A549 (cell line): ENCODE results near the gene CMTM4. TPM values are rescaled to one million over a fixed set of nuclear protein-coding genes. Genes with fewer than 3 reads are reported as not detected.

Experiments used
- ATAC-seq, 2 experiments: fragments of 200-7000 bp in 1 of 2; fragments of >200 bp in 1 of 2; cut with Nextera tagmentation in 1 of 2; cut with Tn5 transposase in 1 of 2; 3 replicates each; pipeline versions ENCODE4 v1.8.0 to v1.9.1; 2018 to 2020; ENCODE audit warnings: mild to moderate bottlenecking in 1 of 2, moderate library complexity in 1 of 2
- CTCF ChIA-PET: fragments of 300-600 bp; sonication (Branson Sonifier 250); formaldehyde crosslinking; extraction: SDS; loops from one replicate; lab custom pipeline; 2021; ENCODE audit warnings: antibody characterized with exemption, inconsistent platforms; lab: Yijun Ruan, JAX
- POLR2A ChIA-PET: fragments of 350-600 bp; formaldehyde crosslinking; extraction: SDS; loops from one replicate; lab custom pipeline; 2021; ENCODE audit warnings: antibody characterized with exemption, inconsistent platforms; lab: Yijun Ruan, JAX
- DNase-seq, 2 experiments: peaks; one replicate each; pipeline versions ENCODE4 v3.0.0 to v3.0.0-alpha.2; 2011 to 2016; ENCODE audit warnings: low read depth in 1 of 2, low spot score in 1 of 2
- FAIRE-seq: peaks from 2 replicates; lab custom pipeline; 2011; peaks lifted over from hg19 to GRCh38; lab: Jason Lieb, UNC
- H3K27ac ChIP-seq, 2 experiments: fragments of >200 bp; sonication (Bioruptor Twin); formaldehyde crosslinking; 3 replicates each; pipeline ENCODE4 v1.5.1; 2016 to 2017
- H3K4me1 ChIP-seq: fragments of >200 bp; sonication (Bioruptor Twin); formaldehyde crosslinking; 3 replicates; pipeline ENCODE4 v1.6.1; 2016
- H3K4me2 ChIP-seq: fragments of >200 bp; sonication (Bioruptor Twin); formaldehyde crosslinking; 3 replicates; pipeline ENCODE4 v1.6.1; 2016
- H3K4me3 ChIP-seq: fragments of >200 bp; sonication (Bioruptor Twin); formaldehyde crosslinking; 3 replicates; pipeline ENCODE4 v1.5.1; 2016
- H3K9me3 ChIP-seq: fragments of >200 bp; sonication (Bioruptor Twin); formaldehyde crosslinking; 3 replicates; pipeline ENCODE4 v1.6.1; 2016
- EP300 ChIP-seq, 2 experiments: fragments of >200 bp; sonication (Bioruptor Twin); formaldehyde crosslinking; IDR thresholded peaks; 2 replicates in 1 of 2; 3 replicates in 1 of 2; pipeline ENCODE4 v1.6.1; 2016 to 2017
- TP53 ChIP-seq: fragments of 250-450 bp; sonication (Bioruptor Pico); IDR thresholded peaks from 2 replicates; pipeline ENCODE4 v1.5.0; 2021; ENCODE audit warnings: mild to moderate bottlenecking, moderate library complexity
- WGBS: methylation state at CpG from one replicate; pipeline ENCODE4 v1.1.6; 2017; ENCODE audit errors: missing lambda C conversion rate; 5-methylcytosine and 5-hydroxymethylcytosine counted together
- polyA plus RNA-seq, 4 experiments: library from polyadenylated mRNA; depleted of rRNA in 3 of 4; stranded (reverse); fragments of >200 nt; fragmentation: RNase III in 1 of 4; extraction: RNeasy Plus Mini Kit Qiagen cat#74134 plus additional on column Dnase treatment in 1 of 4; gene quantifications; 2 replicates in 3 of 4; 3 replicates in 1 of 4; pipeline ENCODE4 v1.2.3, GENCODE V29; 2011 to 2017
- small RNA-seq, 6 experiments: library from RNA; depleted of rRNA; stranded (forward); fragments of <200 nt; gene quantifications; one replicate each; pipeline ENCODE3, GENCODE V24; 2012

Gene CMTM4
- polyA plus RNA-seq, 2 of the 4 experiments (the other 2 are of a cell fraction) = 24.8 to 58.6 TPM

GRCh38 chr16:66566051-66566901 lies 130.3 kb downstream of the CMTM4 start, which contains the start of gene CMTM1:
Gene CMTM1 (plus strand): TSS chr16:66566439. CDS start chr16:66566514, 75 bp downstream.
- Histone ChIP-seq H3K27ac (no peak within 1 kb of the TSS), H3K4me3 (no peak within 1 kb of the TSS), H3K4me1 (peaks cover 26% of the 10 kb centered on the region), H3K9me3 (no peaks in the 10 kb centered on the region), H3K4me2 (no peak within 1 kb of the TSS)
- ChIA-PET CTCF (interaction anchor here (0.9 to 4.8 kb wide), 3 partner anchors 16 to 96 kb away, joined by 3 to 34 read pairs (median 26); partner anchors contain the start of genes CKLF and TK2), POLR2A (no interaction called here)
- no peak for ATAC-seq
- WGBS = 95% methylated on average over 53 of the region's 54 CpGs
- TF ChIP-seq EP300 (IDR thresholded peaks at IDR 0.05) (no peak), TP53 (CRISPR knock-in tag) (no peak)
- DNase-seq = no peak
- no peak for FAIRE-seq

Small RNAs within 50 kb of the gene (small RNA-seq; reads per million reads assigned to genes)
- gene CKLF-CMTM1 = 0 reads per million in 6 experiments

Other genes starting within 250 kb of the CMTM4 start
- 29.5 and 36.3 TPM in 2 replicates for gene TK2, start 146.6 kb downstream of the CMTM4 start, polyA plus RNA-seq (2011; rRNA removed)
- 13.5 to 16.2 TPM (median 13.9 TPM) in 3 replicates for gene TK2, start 146.6 kb downstream of the CMTM4 start, polyA plus RNA-seq (2017; fragmentation: RNase III; extraction: RNeasy Plus Mini Kit Qiagen cat#74134 plus additional on column Dnase treatment)
- 85.1 and 96.5 TPM in 2 replicates for gene CKLF, start 144.2 kb downstream of the CMTM4 start, polyA plus RNA-seq (2011; rRNA removed)
- gene CKLF, start 144.2 kb downstream of the CMTM4 start, polyA plus RNA-seq (2017; fragmentation: RNase III; extraction: RNeasy Plus Mini Kit Qiagen cat#74134 plus additional on column Dnase treatment) = 72.8 to 104 TPM (median 87.0 TPM) in 3 replicates
- gene CMTM1, start 130.3 kb downstream of the CMTM4 start, polyA plus RNA-seq (2011; rRNA removed) = 1.1 and 1.3 TPM in 2 replicates
- 1.5 to 2.1 TPM (median 1.9 TPM) in 3 replicates for gene CMTM1, start 130.3 kb downstream of the CMTM4 start, polyA plus RNA-seq (2017; fragmentation: RNase III; extraction: RNeasy Plus Mini Kit Qiagen cat#74134 plus additional on column Dnase treatment)
- 0.09 TPM in 1 of 2 replicates, not detected in the other for gene CMTM2, start 117.3 kb downstream of the CMTM4 start, polyA plus RNA-seq (2011; rRNA removed)
- gene CMTM2, start 117.3 kb downstream of the CMTM4 start, polyA plus RNA-seq (2017; fragmentation: RNase III; extraction: RNeasy Plus Mini Kit Qiagen cat#74134 plus additional on column Dnase treatment) = 0.09 to 0.15 TPM in 2 of 3 replicates, not detected in the other
- gene CMTM3, start 92.0 kb downstream of the CMTM4 start, polyA plus RNA-seq (2011; rRNA removed) = 33.9 and 36.1 TPM in 2 replicates
- 36.0 to 45.9 TPM (median 37.2 TPM) in 3 replicates for gene CMTM3, start 92.0 kb downstream of the CMTM4 start, polyA plus RNA-seq (2017; fragmentation: RNase III; extraction: RNeasy Plus Mini Kit Qiagen cat#74134 plus additional on column Dnase treatment)
- gene DYNC1LI2, start 54.9 kb upstream of the CMTM4 start, polyA plus RNA-seq (2011; rRNA removed) = 112 and 128 TPM in 2 replicates
- gene DYNC1LI2, start 54.9 kb upstream of the CMTM4 start, polyA plus RNA-seq (2017; fragmentation: RNase III; extraction: RNeasy Plus Mini Kit Qiagen cat#74134 plus additional on column Dnase treatment) = 93.5 to 107 TPM (median 96.5 TPM) in 3 replicates
- 0.07 and 0.18 TPM in 2 replicates for gene TERB1, start 104.8 kb upstream of the CMTM4 start, polyA plus RNA-seq (2011; rRNA removed)
- 0.12 to 0.18 TPM (median 0.17 TPM) in 3 replicates for gene TERB1, start 104.8 kb upstream of the CMTM4 start, polyA plus RNA-seq (2017; fragmentation: RNase III; extraction: RNeasy Plus Mini Kit Qiagen cat#74134 plus additional on column Dnase treatment)
- gene NAE1, start 134.2 kb upstream of the CMTM4 start, polyA plus RNA-seq (2011; rRNA removed) = 89.8 and 132 TPM in 2 replicates
- gene NAE1, start 134.2 kb upstream of the CMTM4 start, polyA plus RNA-seq (2017; fragmentation: RNase III; extraction: RNeasy Plus Mini Kit Qiagen cat#74134 plus additional on column Dnase treatment) = 90.0 to 96.2 TPM (median 94.9 TPM) in 3 replicates
- not detected in 2 replicates for gene CA7, start 147.7 kb upstream of the CMTM4 start, polyA plus RNA-seq (2011; rRNA removed)
- not detected in 3 replicates for gene CA7, start 147.7 kb upstream of the CMTM4 start, polyA plus RNA-seq (2017; fragmentation: RNase III; extraction: RNeasy Plus Mini Kit Qiagen cat#74134 plus additional on column Dnase treatment)
- gene PDP2, start 183.8 kb upstream of the CMTM4 start, polyA plus RNA-seq (2011; rRNA removed) = 10.0 and 10.7 TPM in 2 replicates
- gene PDP2, start 183.8 kb upstream of the CMTM4 start, polyA plus RNA-seq (2017; fragmentation: RNase III; extraction: RNeasy Plus Mini Kit Qiagen cat#74134 plus additional on column Dnase treatment) = 7.7 to 10.5 TPM (median 8.7 TPM) in 3 replicates
- gene CDH16, start 222.1 kb upstream of the CMTM4 start, polyA plus RNA-seq (2011; rRNA removed) = 0.18 and 0.37 TPM in 2 replicates
- gene CDH16, start 222.1 kb upstream of the CMTM4 start, polyA plus RNA-seq (2017; fragmentation: RNase III; extraction: RNeasy Plus Mini Kit Qiagen cat#74134 plus additional on column Dnase treatment) = 0.24 to 0.25 TPM (median 0.25 TPM) in 3 replicates
- gene RRAD, start 228.8 kb upstream of the CMTM4 start, polyA plus RNA-seq (2011; rRNA removed) = 0.46 and 0.75 TPM in 2 replicates
- gene RRAD, start 228.8 kb upstream of the CMTM4 start, polyA plus RNA-seq (2017; fragmentation: RNase III; extraction: RNeasy Plus Mini Kit Qiagen cat#74134 plus additional on column Dnase treatment) = 2.2 to 4.7 TPM (median 3.4 TPM) in 3 replicates
- 140 and 168 TPM in 2 replicates for gene CIAO2B, start 237.7 kb upstream of the CMTM4 start, polyA plus RNA-seq (2011; rRNA removed)
- 134 to 148 TPM (median 144 TPM) in 3 replicates for gene CIAO2B, start 237.7 kb upstream of the CMTM4 start, polyA plus RNA-seq (2017; fragmentation: RNase III; extraction: RNeasy Plus Mini Kit Qiagen cat#74134 plus additional on column Dnase treatment)
- 19.4 and 20.4 TPM in 2 replicates for gene CES2, start 238.8 kb upstream of the CMTM4 start, polyA plus RNA-seq (2011; rRNA removed)
- gene CES2, start 238.8 kb upstream of the CMTM4 start, polyA plus RNA-seq (2017; fragmentation: RNase III; extraction: RNeasy Plus Mini Kit Qiagen cat#74134 plus additional on column Dnase treatment) = 19.9 to 22.0 TPM (median 20.3 TPM) in 3 replicates